Immature natural killer cell (primary cell): ENCODE results near the gene ANK3. TPM values are rescaled to one million over a fixed set of nuclear protein-coding genes. Genes with fewer than 3 reads are reported as not detected.

Experiments used
- DNase-seq, 3 donors: peaks; one replicate each; pipeline ENCODE4 v3.0.0; 2022; ENCODE audit warnings: mixed read lengths in 1 of 3
- H3K27ac Mint-ChIP-seq, 6 donors: one replicate each; pipeline ENCODE4 v1.8.0; 2020; ENCODE audit warnings: mixed read lengths in 6 of 6, mild to moderate bottlenecking in 5 of 6, inconsistent platforms in 4 of 6, moderate library complexity in 3 of 6
- H3K27me3 Mint-ChIP-seq, 3 donors: one replicate each; pipeline ENCODE4 v1.8.0; 2020 to 2021; ENCODE audit warnings: low read depth in 3 of 3, mild to moderate bottlenecking in 3 of 3, mixed read lengths in 3 of 3, moderate library complexity in 3 of 3, inconsistent platforms in 1 of 3
- H3K36me3 Mint-ChIP-seq, 3 donors: one replicate each; pipeline ENCODE4 v1.8.0; 2020; ENCODE audit warnings: mixed read lengths in 3 of 3, inconsistent platforms in 2 of 3, mild to moderate bottlenecking in 2 of 3
- H3K4me1 Mint-ChIP-seq, 2 donors: one replicate each; pipeline ENCODE4 v1.8.0; 2020; ENCODE audit warnings: inconsistent platforms in 2 of 2, mild to moderate bottlenecking in 2 of 2, mixed read lengths in 2 of 2, moderate library complexity in 1 of 2
- H3K4me3 Mint-ChIP-seq, 5 donors: one replicate each; pipeline ENCODE4 v1.8.0; 2020; ENCODE audit warnings: mild to moderate bottlenecking in 5 of 5, mixed read lengths in 5 of 5, inconsistent platforms in 3 of 5, moderate library complexity in 3 of 5
- H3K9me3 Mint-ChIP-seq, 6 donors: one replicate each; pipeline ENCODE4 v1.8.0; 2020; ENCODE audit warnings: mild to moderate bottlenecking in 6 of 6, mixed read lengths in 6 of 6, inconsistent platforms in 4 of 6, moderate library complexity in 3 of 6
- polyA plus RNA-seq, 3 donors: library from polyadenylated mRNA; unstranded; fragments of 300-500 nt; fragmentation: Illumina TruSeq; gene quantifications; one replicate each; pipeline ENCODE4 v1.2.3, GENCODE V29; 2021

Gene ANK3
- polyA plus RNA-seq, 3 donors from 2014 or later = 2.1 to 2.4 TPM; not detected in 1

- peaks cover 0 to 3% (median 0%) of the 10 kb centered on the region in 6 donors for H3K9me3 Mint-ChIP-seq
- no peak for DNase-seq
- no peaks in the 10 kb centered on the region for H3K36me3 Mint-ChIP-seq
- no peaks in the 10 kb centered on the region for H3K4me1 Mint-ChIP-seq
- H3K27me3 Mint-ChIP-seq = peaks cover 0 to 4% (median under 1%) of the 10 kb centered on the region in 3 donors
- no peak overlapping the region for H3K27ac Mint-ChIP-seq
- no peak overlapping the region for H3K4me3 Mint-ChIP-seq
These were observed 77.9 kb downstream of the ANK3 start for GRCh38 chr10:60311821-60312220.

DNA sequence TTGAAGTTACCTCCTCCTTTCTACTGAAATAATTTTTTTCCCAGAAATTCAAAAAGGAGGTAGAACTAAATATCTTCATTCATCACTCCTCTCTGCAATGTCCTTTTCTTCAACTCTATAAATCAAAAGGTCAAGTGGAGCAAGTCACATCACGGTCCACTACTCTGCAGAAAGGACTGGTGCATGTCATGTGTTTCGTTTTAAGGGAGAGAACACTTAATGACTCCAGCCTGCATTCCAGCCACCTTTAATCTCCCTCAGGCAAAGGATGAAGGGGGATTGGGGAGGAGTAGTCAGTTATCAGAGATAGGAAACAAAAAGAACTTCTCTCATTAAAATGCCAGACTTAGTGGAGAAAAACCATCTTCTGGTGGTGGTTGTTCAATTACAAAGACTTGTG lies 78.9 kb downstream of the ANK3 start:
- Mint-ChIP-seq H3K4me1 (no peaks in the 10 kb centered on the region), H3K9me3 (peaks cover 0 to 3% (median 0%) of the 10 kb centered on the region in 6 donors), H3K4me3 (no peak overlapping the region), H3K36me3 (no peaks in the 10 kb centered on the region), H3K27ac (no peak overlapping the region), H3K27me3 (peaks cover 0 to 2% (median 0%) of the 10 kb centered on the region in 3 donors)
- no peak for DNase-seq

- H3K27ac Mint-ChIP-seq = no peak overlapping the region
- H3K9me3 Mint-ChIP-seq = peaks cover 0 to 3% (median 0%) of the 10 kb centered on the region in 6 donors
- H3K27me3 Mint-ChIP-seq = peaks cover 0 to 2% (median 0%) of the 10 kb centered on the region in 3 donors
- no peak overlapping the region for H3K4me3 Mint-ChIP-seq
- H3K4me1 Mint-ChIP-seq = no peaks in the 10 kb centered on the region
- DNase-seq = no peak
- H3K36me3 Mint-ChIP-seq = no peaks in the 10 kb centered on the region
These were observed 79.8 kb downstream of the ANK3 start for GRCh38 chr10:60309891-60310290.

DNA sequence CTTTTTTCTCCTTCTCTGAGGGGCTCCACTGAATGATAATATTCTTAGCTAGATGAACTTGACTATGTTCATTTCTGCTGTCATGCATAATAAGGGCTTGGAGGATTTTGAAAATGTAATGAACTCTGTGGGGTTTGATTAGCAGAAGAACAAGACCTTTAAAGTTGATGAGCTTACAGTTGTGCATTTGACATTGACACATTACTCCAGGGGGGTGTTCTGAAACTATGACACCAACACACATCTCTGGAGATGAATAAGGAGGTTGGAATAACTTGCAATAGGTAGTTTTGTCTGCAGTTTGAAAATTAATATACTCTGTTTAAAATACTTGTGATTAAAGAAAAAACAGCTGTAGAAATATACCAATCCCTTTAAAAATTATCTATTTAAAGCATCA lies 80.3 kb downstream of the ANK3 start:
- peaks cover 0 to 3% (median 0%) of the 10 kb centered on the region in 6 donors for H3K9me3 Mint-ChIP-seq
- H3K36me3 Mint-ChIP-seq = no peaks in the 10 kb centered on the region
- H3K4me3 Mint-ChIP-seq = no peak overlapping the region
- peaks cover 0 to 2% (median 0%) of the 10 kb centered on the region in 3 donors for H3K27me3 Mint-ChIP-seq
- H3K27ac Mint-ChIP-seq = no peak overlapping the region
- no peak for DNase-seq
- H3K4me1 Mint-ChIP-seq = no peaks in the 10 kb centered on the region

DNA sequence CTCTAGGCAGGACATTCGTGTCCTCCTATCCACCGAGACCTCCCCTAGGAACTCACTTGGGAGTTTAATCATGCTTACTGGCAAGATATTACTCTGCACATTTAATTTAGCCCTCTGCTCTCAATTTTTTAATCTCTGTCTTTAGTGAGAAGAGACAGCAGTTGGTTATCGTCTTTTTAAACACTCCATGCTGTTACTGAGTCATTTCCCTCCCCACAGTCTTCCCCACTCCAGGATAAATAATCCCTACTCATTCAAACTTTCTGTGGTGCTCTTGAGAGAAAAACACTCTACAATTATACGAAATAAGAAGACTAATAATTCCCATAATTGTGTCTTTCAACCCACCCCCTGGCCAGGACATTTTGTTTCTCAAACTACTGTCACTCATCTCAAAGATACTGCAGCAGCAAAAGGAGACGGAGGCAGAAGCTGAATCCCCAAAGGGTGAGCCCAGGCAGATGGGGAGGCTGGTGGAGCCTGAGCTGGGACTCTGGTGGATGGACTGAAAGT lies 84.2 kb downstream of the ANK3 start:
- DNase-seq = no peak
- H3K27me3 Mint-ChIP-seq = peaks cover 0 to 2% (median 0%) of the 10 kb centered on the region in 3 donors
- H3K27ac Mint-ChIP-seq = no peak overlapping the region
- H3K4me3 Mint-ChIP-seq = no peak overlapping the region
- H3K9me3 Mint-ChIP-seq = no peaks in the 10 kb centered on the region
- no peaks in the 10 kb centered on the region for H3K36me3 Mint-ChIP-seq
- H3K4me1 Mint-ChIP-seq = no peaks in the 10 kb centered on the region

DNA sequence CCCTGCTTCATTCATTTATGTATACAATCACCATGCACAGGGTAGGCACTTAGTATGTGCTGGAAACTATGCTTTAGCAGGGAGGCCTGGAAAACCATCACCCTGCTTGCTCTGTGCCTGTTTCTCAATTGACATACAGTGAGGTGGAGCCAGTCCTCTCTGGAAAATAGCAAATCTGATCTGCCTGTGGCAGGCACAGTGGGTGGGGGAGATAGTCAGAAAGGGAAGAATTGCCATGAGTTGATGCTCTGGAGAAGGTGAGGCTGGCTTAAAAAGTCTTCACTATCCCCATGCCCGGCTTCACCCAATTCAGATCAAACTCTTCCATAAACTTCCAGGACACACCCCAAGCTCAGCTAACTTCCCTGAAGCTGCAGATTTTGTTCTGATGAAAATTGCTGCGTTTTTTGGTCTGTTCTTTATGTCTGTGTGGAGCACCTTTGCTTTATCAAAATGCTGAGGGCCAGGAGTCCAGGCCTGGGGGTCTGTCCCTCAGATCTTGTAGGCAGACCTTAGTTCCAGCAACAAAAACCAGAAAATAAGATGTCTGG lies 84.8 kb downstream of the ANK3 start:
- Mint-ChIP-seq H3K36me3 (no peaks in the 10 kb centered on the region), H3K27ac (no peak overlapping the region), H3K9me3 (no peaks in the 10 kb centered on the region), H3K27me3 (peaks cover 0 to 2% (median 0%) of the 10 kb centered on the region in 3 donors), H3K4me3 (no peak overlapping the region), H3K4me1 (no peaks in the 10 kb centered on the region)
- DNase-seq = no peak

GRCh38 chr10:60303778-60304177 lies 85.9 kb downstream of the ANK3 start:
- Mint-ChIP-seq H3K4me3 (no peak overlapping the region), H3K27ac (no peak overlapping the region), H3K4me1 (no peaks in the 10 kb centered on the region), H3K36me3 (no peaks in the 10 kb centered on the region), H3K27me3 (peaks cover 0 to 2% (median 0%) of the 10 kb centered on the region in 3 donors), H3K9me3 (no peaks in the 10 kb centered on the region)
- no peak for DNase-seq

GRCh38 chr10:60299961-60300883 lies 89.5 kb downstream of the ANK3 start:
- no peaks in the 10 kb centered on the region for H3K4me1 Mint-ChIP-seq
- H3K4me3 Mint-ChIP-seq = no peak overlapping the region
- no peaks in the 10 kb centered on the region for H3K9me3 Mint-ChIP-seq
- no peaks in the 10 kb centered on the region for H3K36me3 Mint-ChIP-seq
- no peak overlapping the region for H3K27ac Mint-ChIP-seq
- DNase-seq = no peak
- H3K27me3 Mint-ChIP-seq = no peaks in the 10 kb centered on the region

- Mint-ChIP-seq H3K4me1 (no peaks in the 10 kb centered on the region), H3K27me3 (no peaks in the 10 kb centered on the region), H3K9me3 (no peaks in the 10 kb centered on the region), H3K4me3 (no peak overlapping the region), H3K36me3 (no peaks in the 10 kb centered on the region), H3K27ac (no peak overlapping the region)
- no peak for DNase-seq
These were observed 90.3 kb downstream of the ANK3 start for GRCh38 chr10:60299390-60299778.

GRCh38 chr10:60298408-60299389 lies 91.0 kb downstream of the ANK3 start:
- Mint-ChIP-seq H3K27me3 (no peaks in the 10 kb centered on the region), H3K9me3 (no peaks in the 10 kb centered on the region), H3K4me3 (no peak overlapping the region), H3K27ac (no peak overlapping the region), H3K4me1 (no peaks in the 10 kb centered on the region), H3K36me3 (no peaks in the 10 kb centered on the region)
- DNase-seq = no peak

GRCh38 chr10:60296073-60296472 lies 93.6 kb downstream of the ANK3 start:
- Mint-ChIP-seq H3K4me1 (no peaks in the 10 kb centered on the region), H3K27me3 (no peaks in the 10 kb centered on the region), H3K9me3 (peaks cover 0 to 4% (median 0%) of the 10 kb centered on the region in 6 donors), H3K4me3 (no peak overlapping the region), H3K27ac (no peak overlapping the region), H3K36me3 (no peaks in the 10 kb centered on the region)
- DNase-seq = no peak

DNA sequence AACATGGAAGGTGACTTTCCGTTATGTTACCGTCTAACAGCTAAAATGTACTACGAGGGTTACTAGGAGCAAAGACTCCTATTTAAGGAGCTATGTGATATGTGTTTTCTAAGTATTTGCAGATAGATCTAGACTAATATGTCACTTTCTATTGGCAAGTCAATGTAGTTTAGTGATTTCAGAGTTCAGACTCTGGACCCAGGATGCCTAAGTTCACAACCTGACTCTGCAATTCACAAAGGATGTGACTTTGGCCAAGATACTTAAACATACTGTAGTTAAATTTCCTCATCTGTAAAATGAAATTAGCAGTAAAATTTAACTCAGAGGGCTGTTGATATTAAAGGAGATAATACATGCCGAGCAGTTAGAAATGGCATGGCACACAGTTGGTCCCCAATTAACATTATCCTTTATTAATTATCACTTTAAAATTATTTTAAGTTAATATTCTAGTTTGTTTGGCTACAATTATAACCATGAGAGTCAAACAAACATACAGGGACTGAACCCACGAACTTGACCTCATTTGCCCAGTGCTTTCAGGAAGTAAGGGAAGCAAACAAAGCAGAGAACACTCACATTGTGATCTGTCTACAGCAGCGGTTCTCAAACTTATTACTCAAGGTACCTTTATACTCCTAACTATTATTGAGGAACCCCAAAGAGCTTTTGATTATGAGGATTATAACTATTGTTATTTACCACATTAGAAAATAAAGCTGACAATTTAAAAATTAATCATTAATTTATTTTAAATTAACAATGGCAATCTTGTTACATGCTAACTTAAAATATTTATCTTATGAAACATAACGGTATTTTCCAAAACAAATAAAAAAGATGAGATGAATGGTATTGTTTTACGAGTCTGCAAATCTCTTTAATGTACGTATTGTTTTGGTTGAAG lies 94.4 kb downstream of the ANK3 start:
- Mint-ChIP-seq H3K4me3 (no peak overlapping the region), H3K4me1 (no peaks in the 10 kb centered on the region), H3K9me3 (peaks cover 0 to 4% (median 0%) of the 10 kb centered on the region in 6 donors), H3K27ac (no peak overlapping the region), H3K27me3 (no peaks in the 10 kb centered on the region), H3K36me3 (no peaks in the 10 kb centered on the region)
- DNase-seq = no peak
